GM21576 (cell line): ENCODE results near the gene TTC7B.

Experiments used
- ATAC-seq: cut with Tn5 transposase; IDR thresholded peaks from one replicate; pipeline ENCODE4 v1.9.1; 2021; ENCODE audit warnings: mild to moderate bottlenecking, moderate library complexity; ENCODE audit not compliant: unreplicated experiment

Gene TTC7B

GRCh38 chr14:90502760-90503159 is 313.5 kb downstream of the TTC7B start:
- no peak for ATAC-seq

- no peak for ATAC-seq
Observed at GRCh38 chr14:90500665-90501370, 315.4 kb downstream of the TTC7B start.

- ATAC-seq, result no peak
Observed at GRCh38 chr14:90499908-90500664, 316.1 kb downstream of the TTC7B start.

GRCh38 chr14:90499121-90499520 is 317.1 kb downstream of the TTC7B start:
- no peak for ATAC-seq

- ATAC-seq, result no peak
Observed at GRCh38 chr14:90498198-90498597, 318.0 kb downstream of the TTC7B start.

- no peak for ATAC-seq
Observed at GRCh38 chr14:90496379-90496778, 319.9 kb downstream of the TTC7B start.

- no peak for ATAC-seq
Observed at GRCh38 chr14:90495357-90496276, 320.6 kb downstream of the TTC7B start.

GRCh38 chr14:90491911-90492531 is 324.2 kb downstream of the TTC7B start:
- ATAC-seq, result no peak

GRCh38 chr14:90491221-90491885 is 324.9 kb downstream of the TTC7B start:
- no peak for ATAC-seq

GRCh38 chr14:90490720-90491050 is 325.5 kb downstream of the TTC7B start:
- no peak for ATAC-seq

GRCh38 chr14:90489916-90490719 is 326.1 kb downstream of the TTC7B start:
- ATAC-seq, result no peak

- ATAC-seq, result no peak
Observed at GRCh38 chr14:90489306-90489705, 326.9 kb downstream of the TTC7B start.

GRCh38 chr14:90488256-90488655 is 328.0 kb downstream of the TTC7B start:
- ATAC-seq, result no peak

GRCh38 chr14:90487462-90487861 is 328.8 kb downstream of the TTC7B start:
- ATAC-seq, result no peak

- ATAC-seq, result no peak
Observed at GRCh38 chr14:90487031-90487430, 329.2 kb downstream of the TTC7B start.

GRCh38 chr14:90484291-90484690 is 331.9 kb downstream of the TTC7B start:
- no peak for ATAC-seq

GRCh38 chr14:90483571-90483974 is 332.7 kb downstream of the TTC7B start:
- ATAC-seq, result no peak

GRCh38 chr14:90483117-90483516 is 333.1 kb downstream of the TTC7B start:
- no peak for ATAC-seq

- ATAC-seq, result no peak
Observed at GRCh38 chr14:90475298-90475697, 340.9 kb downstream of the TTC7B start.
